PC-3 (cell line): ENCODE results near the gene FHL2.

Experiments
- EZH2 ChIP-seq: fragments of 300-600 bp; sonication (generic); IDR thresholded peaks from one replicate; pipeline ENCODE4 v1.6.1; 2017; ENCODE audit warnings: antibody characterized with exemption, mild to moderate bottlenecking, low read length; ENCODE audit not compliant: unreplicated experiment
- TF ChIP-seq, protein P1 (sequence below): fragments of 300-600 bp; sonication (generic); conservative IDR thresholded peaks from 2 replicates; pipeline ENCODE4 v1.5.1; 2017; ENCODE audit warnings: antibody characterized with exemption, low read depth, mild to moderate bottlenecking, low read length

DNA sequence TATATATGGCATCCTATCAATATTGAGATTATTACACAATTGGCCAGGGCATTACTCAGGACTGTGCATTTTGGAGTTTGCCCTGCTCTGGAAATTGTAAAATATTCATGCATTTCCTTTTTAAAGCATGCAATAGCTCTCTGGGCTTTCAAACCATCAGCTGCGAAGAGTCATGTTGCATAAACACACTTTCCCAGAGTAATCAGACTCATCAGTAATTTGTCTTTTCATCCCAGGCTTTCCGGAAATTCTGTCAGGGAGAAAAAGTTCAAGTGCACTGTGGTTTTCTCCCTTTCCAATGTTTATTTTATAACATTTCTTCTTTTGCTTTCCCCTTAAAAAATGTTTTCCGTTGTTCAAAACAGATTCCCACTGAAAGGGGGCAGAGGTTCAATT is 38.9 kb upstream of the FHL2 start:
- TF ChIP-seq, protein P1, sequence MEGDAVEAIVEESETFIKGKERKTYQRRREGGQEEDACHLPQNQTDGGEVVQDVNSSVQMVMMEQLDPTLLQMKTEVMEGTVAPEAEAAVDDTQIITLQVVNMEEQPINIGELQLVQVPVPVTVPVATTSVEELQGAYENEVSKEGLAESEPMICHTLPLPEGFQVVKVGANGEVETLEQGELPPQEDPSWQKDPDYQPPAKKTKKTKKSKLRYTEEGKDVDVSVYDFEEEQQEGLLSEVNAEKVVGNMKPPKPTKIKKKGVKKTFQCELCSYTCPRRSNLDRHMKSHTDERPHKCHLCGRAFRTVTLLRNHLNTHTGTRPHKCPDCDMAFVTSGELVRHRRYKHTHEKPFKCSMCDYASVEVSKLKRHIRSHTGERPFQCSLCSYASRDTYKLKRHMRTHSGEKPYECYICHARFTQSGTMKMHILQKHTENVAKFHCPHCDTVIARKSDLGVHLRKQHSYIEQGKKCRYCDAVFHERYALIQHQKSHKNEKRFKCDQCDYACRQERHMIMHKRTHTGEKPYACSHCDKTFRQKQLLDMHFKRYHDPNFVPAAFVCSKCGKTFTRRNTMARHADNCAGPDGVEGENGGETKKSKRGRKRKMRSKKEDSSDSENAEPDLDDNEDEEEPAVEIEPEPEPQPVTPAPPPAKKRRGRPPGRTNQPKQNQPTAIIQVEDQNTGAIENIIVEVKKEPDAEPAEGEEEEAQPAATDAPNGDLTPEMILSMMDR: no peak
- TF ChIP-seq EZH2: no peak
